Measurements from ENCODE around the gene PIK3AP1.
"Not testable (repeated sequence)": the region's sequence is repeated elsewhere in the genome, so short reads cannot be mapped to it uniquely, and the experiment has no call there.

DNA sequence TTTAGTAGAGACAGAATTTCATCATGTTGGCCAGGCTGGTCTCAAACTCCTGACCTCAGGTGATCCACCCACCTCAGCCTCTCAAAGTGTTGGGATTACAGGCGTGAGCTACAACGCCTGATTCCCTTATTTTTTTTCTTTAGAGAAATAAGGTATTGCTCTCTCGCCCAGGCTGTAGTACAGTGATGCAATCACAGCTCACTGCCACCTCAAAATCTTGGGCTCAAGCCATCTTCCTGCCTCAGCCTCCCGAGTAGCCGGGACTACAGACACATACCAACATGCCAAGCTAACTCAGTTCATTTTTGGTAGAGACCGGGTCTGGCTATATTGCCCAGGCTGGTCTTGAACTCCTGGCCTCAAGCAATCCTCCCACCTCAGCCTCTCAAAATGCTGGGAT is 21.2 kb upstream of the PIK3AP1 start:
- not testable (repeated sequence) for TF ChIP-seq CTCF, POLR2A (IDR thresholded peaks at IDR 0.05)
